Right atrium auricular region (tissue), 2 donors: Measurements from ENCODE around the gene ADGRV1. TPM values are rescaled to one million over a fixed set of nuclear protein-coding genes. Genes with fewer than 3 reads are reported as not detected.

ENCODE experiments used
- DNase-seq: peaks from one replicate; pipeline ENCODE4 v3.0.0-alpha.2; 2019; ENCODE audit warnings: low spot score
- H3K27ac ChIP-seq, 2 donors: fragments of 200-600 bp; sonication (generic); 1 replicate in 1 of 2; 2 replicates in 1 of 2; pipeline ENCODE4 v1.5.1; 2016 to 2019
- H3K27me3 ChIP-seq, 2 donors: fragments of 200-600 bp; sonication (generic); one replicate each; pipeline versions ENCODE4 v1.5.1 to v1.6.0; 2017 to 2019
- H3K36me3 ChIP-seq: fragments of 200-600 bp; sonication (generic); one replicate; pipeline ENCODE4 v1.5.1; 2016
- H3K4me1 ChIP-seq, 2 donors: fragments of 200-600 bp; sonication (generic); one replicate each; pipeline versions ENCODE4 v1.5.1 to v1.6.0; 2017 to 2019
- H3K4me3 ChIP-seq, 2 donors: fragments of 200-600 bp; sonication (generic); 1 replicate in 1 of 2; 2 replicates in 1 of 2; pipeline ENCODE4 v1.5.1; 2017 to 2019; ENCODE audit warnings: mild to moderate bottlenecking in 1 of 2, moderate library complexity in 1 of 2
- H3K9me3 ChIP-seq, 2 donors: fragments of 200-600 bp; sonication (generic); one replicate each; pipeline ENCODE4 v1.5.1; 2019
- total RNA-seq, 2 donors: library from RNA; depleted of rRNA; stranded (reverse); fragments of >200 nt; gene quantifications; one replicate each; pipeline ENCODE4 v1.1.0, GENCODE V29; 2016
- TF ChIP-seq, protein P1 (sequence below), 2 donors: fragments of 200-600 bp; sonication (generic); IDR thresholded peaks; one replicate each; pipeline ENCODE4 v1.5.1; 2019; ENCODE audit warnings: antibody characterized with exemption in 2 of 2

Gene ADGRV1
- total RNA-seq, 2 donors from 2014 or later: 1.4 to 1.8 TPM

DNA sequence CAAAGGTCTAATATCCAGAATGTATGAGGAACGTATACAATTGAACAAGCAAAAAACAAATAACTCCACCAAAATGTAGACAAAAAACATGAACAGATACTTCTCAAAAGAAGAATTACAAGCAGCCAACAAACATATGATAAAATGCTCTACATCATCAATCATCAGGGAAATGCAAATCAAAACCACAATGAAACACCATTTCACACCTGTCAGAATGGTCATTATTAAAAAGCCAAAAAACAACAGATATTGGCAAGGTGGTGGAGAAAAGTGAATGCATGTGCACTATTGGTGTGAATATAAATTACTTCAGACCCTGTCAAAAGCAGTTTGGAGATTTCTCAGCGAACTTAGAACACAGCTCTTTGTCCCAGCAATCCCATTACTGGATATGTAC is 510.8 kb downstream of the ADGRV1 start:
- H3K27me3 ChIP-seq: no peaks in the 10 kb centered on the region
- H3K27ac ChIP-seq: no peak overlapping the region
- H3K9me3 ChIP-seq: no peaks in the 10 kb centered on the region
- H3K36me3 ChIP-seq: no peaks in the 10 kb centered on the region
- TF ChIP-seq, protein P1, sequence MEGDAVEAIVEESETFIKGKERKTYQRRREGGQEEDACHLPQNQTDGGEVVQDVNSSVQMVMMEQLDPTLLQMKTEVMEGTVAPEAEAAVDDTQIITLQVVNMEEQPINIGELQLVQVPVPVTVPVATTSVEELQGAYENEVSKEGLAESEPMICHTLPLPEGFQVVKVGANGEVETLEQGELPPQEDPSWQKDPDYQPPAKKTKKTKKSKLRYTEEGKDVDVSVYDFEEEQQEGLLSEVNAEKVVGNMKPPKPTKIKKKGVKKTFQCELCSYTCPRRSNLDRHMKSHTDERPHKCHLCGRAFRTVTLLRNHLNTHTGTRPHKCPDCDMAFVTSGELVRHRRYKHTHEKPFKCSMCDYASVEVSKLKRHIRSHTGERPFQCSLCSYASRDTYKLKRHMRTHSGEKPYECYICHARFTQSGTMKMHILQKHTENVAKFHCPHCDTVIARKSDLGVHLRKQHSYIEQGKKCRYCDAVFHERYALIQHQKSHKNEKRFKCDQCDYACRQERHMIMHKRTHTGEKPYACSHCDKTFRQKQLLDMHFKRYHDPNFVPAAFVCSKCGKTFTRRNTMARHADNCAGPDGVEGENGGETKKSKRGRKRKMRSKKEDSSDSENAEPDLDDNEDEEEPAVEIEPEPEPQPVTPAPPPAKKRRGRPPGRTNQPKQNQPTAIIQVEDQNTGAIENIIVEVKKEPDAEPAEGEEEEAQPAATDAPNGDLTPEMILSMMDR (IDR thresholded peaks at IDR 0.05): no peak
- H3K4me3 ChIP-seq: no peak overlapping the region
- DNase-seq: no peak
- H3K4me1 ChIP-seq: no peaks in the 10 kb centered on the region

DNA sequence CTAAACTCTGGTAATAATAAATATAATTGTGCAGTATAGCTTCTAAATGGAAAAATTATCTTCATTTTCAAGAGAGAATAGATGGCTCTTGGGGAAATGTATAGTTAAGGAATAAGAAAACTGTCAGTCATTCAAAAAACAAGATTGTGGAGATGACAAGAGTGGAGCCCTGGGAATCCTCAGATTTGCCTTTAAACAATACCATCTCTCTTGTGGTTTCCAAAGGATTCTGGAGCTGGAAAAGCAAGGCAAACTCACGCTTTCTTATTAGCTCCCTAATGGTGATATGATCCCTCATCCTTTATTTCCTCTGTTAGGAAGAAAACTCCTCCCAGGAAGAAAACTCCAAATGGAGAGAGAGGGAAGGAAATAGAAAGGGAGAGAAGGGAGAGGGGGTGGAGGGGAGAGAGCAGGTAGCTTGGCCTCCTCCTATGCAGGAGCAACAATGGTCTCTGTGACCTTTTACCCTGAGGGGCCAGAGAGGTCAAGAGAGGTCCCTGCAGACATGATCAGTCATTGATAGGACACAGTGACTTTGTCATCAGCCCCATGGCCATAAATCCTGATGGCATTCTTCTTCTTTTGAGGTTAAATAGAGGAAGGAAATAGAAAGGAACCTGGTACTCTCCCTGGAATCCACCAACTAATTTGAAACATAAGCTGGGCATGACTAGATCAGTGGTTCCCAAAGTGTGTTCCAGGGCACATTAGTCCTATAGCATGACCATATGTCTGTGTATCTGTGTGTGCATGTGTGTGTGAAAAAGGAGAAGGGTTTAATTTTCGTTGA is 512.4 kb downstream of the ADGRV1 start:
- no peaks in the 10 kb centered on the region for H3K9me3 ChIP-seq
- DNase-seq: no peak
- TF ChIP-seq, protein P1 (IDR thresholded peaks at IDR 0.05): no peak
- H3K36me3 ChIP-seq: no peaks in the 10 kb centered on the region
- H3K27ac ChIP-seq: no peak overlapping the region
- H3K4me1 ChIP-seq: no peaks in the 10 kb centered on the region
- H3K27me3 ChIP-seq: no peaks in the 10 kb centered on the region
- no peak overlapping the region for H3K4me3 ChIP-seq

DNA sequence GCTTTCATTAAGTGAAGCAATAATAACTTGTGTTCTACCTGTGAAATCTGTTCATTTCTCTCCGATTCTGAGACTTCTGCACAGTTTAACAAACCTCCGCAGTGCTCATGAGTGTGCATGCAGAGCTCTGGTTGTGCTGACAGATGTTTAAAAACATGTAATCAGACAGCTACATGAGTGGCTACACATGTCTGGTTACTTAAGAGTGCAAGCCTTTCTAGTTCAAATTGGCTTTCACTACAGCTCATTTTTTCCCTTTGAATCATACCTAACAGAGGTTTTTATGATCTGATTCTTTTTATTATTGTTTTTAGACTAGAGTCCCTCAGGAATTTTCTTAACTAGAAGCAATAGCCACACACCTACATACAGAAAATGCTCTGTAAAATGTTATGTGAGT is 514.3 kb downstream of the ADGRV1 start:
- Histone ChIP-seq H3K36me3 (no peaks in the 10 kb centered on the region), H3K4me3 (no peak overlapping the region), H3K4me1 (no peaks in the 10 kb centered on the region), H3K9me3 (no peaks in the 10 kb centered on the region), H3K27me3 (no peaks in the 10 kb centered on the region), H3K27ac (no peak overlapping the region)
- TF ChIP-seq, protein P1 (IDR thresholded peaks at IDR 0.05): no peak
- no peak for DNase-seq

DNA sequence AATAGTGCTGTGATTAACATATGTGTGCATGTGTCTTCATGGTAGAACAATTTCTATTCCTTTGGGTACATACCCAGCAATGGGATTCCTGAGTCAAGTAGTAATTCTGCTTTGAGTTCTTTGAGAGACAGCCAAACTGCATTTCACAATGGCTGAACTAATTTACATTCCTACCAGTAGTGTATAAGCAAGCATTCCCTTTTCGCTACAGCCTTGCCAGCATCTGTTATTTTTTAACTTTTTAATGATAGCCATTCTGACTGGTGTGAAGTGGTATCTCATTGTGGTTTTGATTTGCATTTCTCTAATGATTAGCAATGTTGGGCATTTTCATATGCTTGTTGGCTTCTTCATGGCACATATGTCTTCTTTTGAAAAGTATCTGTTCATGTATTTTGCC is 516.0 kb downstream of the ADGRV1 start:
- no peaks in the 10 kb centered on the region for H3K36me3 ChIP-seq
- H3K9me3 ChIP-seq: no peaks in the 10 kb centered on the region
- H3K4me3 ChIP-seq: no peak overlapping the region
- no peak for DNase-seq
- TF ChIP-seq, protein P1 (IDR thresholded peaks at IDR 0.05): no peak
- H3K27ac ChIP-seq: no peak overlapping the region
- no peaks in the 10 kb centered on the region for H3K27me3 ChIP-seq
- H3K4me1 ChIP-seq: peaks cover 0 to 7% of the 10 kb centered on the region in 2 donors

DNA sequence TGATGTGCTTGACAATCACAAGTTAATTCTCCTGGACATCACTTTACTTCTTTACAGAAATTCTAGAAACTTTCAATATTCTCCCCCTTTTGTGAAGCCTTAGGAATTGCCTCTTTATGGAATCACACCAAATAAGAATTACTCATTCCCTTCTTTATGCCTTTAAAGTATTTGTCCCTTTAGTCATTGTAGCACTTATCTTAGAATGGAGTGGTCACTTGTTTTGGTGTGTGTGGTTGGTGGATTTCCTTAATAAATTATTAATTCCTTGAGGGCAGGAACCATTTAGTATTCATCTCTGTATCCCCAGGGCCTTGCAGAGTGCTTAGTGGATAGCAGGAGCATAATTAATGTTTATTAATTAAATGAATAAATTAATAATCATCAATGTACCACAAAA is 517.5 kb downstream of the ADGRV1 start:
- Histone ChIP-seq H3K4me3 (no peak overlapping the region), H3K27ac (no peak overlapping the region)
- TF ChIP-seq, protein P1 (IDR thresholded peaks at IDR 0.05): no peak

DNA sequence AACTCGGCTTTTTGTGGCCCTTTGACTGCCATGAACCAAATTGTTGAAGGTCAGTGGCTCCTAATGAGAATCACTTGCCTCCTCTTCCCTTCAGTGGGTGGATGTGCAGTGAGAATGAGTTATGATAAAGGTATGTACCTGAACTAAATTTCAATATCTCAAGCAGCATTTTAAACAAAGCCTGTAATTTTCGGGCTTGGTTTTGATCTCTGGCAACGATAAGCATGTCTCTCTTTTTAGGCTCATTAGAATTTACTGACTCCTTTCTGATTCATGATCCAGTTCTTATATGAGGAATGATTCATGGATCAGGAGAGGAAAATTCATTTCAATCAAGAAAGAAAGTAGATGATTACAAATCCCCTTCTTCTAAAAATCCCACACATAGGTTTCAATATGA is 519.0 kb downstream of the ADGRV1 start:
- H3K4me3 ChIP-seq: no peak overlapping the region
- no peak for DNase-seq
- no peak overlapping the region for H3K27ac ChIP-seq
- H3K36me3 ChIP-seq: no peaks in the 10 kb centered on the region
- TF ChIP-seq, protein P1 (IDR thresholded peaks at IDR 0.05): no peak
- H3K4me1 ChIP-seq: peaks cover 0 to 7% of the 10 kb centered on the region in 2 donors
- H3K9me3 ChIP-seq: no peaks in the 10 kb centered on the region
- no peaks in the 10 kb centered on the region for H3K27me3 ChIP-seq

More for the DNA sequence above, 517.5 kb downstream of the ADGRV1 start:
- H3K4me1 ChIP-seq: peaks cover 0 to 7% of the 10 kb centered on the region in 2 donors
- H3K9me3 ChIP-seq: no peaks in the 10 kb centered on the region
- no peaks in the 10 kb centered on the region for H3K27me3 ChIP-seq
- DNase-seq: no peak
- H3K36me3 ChIP-seq: no peaks in the 10 kb centered on the region
